HG02763 (cell line): Measurements from ENCODE around the gene AP2A2.

Experiments
- ATAC-seq: cut with Tn5 transposase; IDR thresholded peaks from one replicate; pipeline ENCODE4 v1.9.1; 2021; ENCODE audit warnings: mild to moderate bottlenecking, moderate library complexity; ENCODE audit not compliant: unreplicated experiment

AP2A2 gene

GRCh38 chr11:1026641-1027482 lies 101.2 kb downstream of the AP2A2 start:
- no peak for ATAC-seq

GRCh38 chr11:1027483-1028290 lies 102.0 kb downstream of the AP2A2 start:
- ATAC-seq: no peak

- ATAC-seq: no peak
Observed at GRCh38 chr11:1028291-1028540, 102.5 kb downstream of the AP2A2 start.

GRCh38 chr11:1028616-1029015 lies 102.9 kb downstream of the AP2A2 start:
- no peak for ATAC-seq

GRCh38 chr11:1029051-1029450 lies 103.4 kb downstream of the AP2A2 start:
- no peak for ATAC-seq

- no peak for ATAC-seq
Observed at GRCh38 chr11:1029654-1030053, 104.0 kb downstream of the AP2A2 start.

GRCh38 chr11:1030086-1030485 lies 104.4 kb downstream of the AP2A2 start:
- no peak for ATAC-seq

- ATAC-seq: no peak
Observed at GRCh38 chr11:1030556-1030955, 104.9 kb downstream of the AP2A2 start.

- ATAC-seq: no peak
Observed at GRCh38 chr11:1031121-1031899, 105.6 kb downstream of the AP2A2 start.

- no peak for ATAC-seq
Observed at GRCh38 chr11:1032310-1032891, 106.7 kb downstream of the AP2A2 start.

- no peak for ATAC-seq
Observed at GRCh38 chr11:1033016-1033798, 107.5 kb downstream of the AP2A2 start.

- ATAC-seq: no peak
Observed at GRCh38 chr11:1034001-1034400, 108.3 kb downstream of the AP2A2 start.

GRCh38 chr11:1034456-1035295 lies 109.0 kb downstream of the AP2A2 start:
- ATAC-seq: no peak

GRCh38 chr11:1035577-1036283 lies 110.1 kb downstream of the AP2A2 start:
- no peak for ATAC-seq

GRCh38 chr11:1036303-1036923 lies 110.7 kb downstream of the AP2A2 start, which contains the start of gene MUC6:
TSS of gene MUC6 (minus strand) at chr11:1036718. CDS start at chr11:1036655, 63 bp downstream.
- ATAC-seq: no peak

GRCh38 chr11:1036931-1037330 lies 111.3 kb downstream of the AP2A2 start:
- ATAC-seq: no peak

- ATAC-seq: no peak
Observed at GRCh38 chr11:1037506-1038055, 111.9 kb downstream of the AP2A2 start.

GRCh38 chr11:1038361-1038760 lies 112.7 kb downstream of the AP2A2 start:
- no peak for ATAC-seq
